ENCODE data around the gene HCRTR1. TPM values are rescaled to one million over a fixed set of nuclear protein-coding genes. Genes with fewer than 3 reads are reported as not detected.

Gene HCRTR1
- total RNA-seq: not detected
- polyA plus RNA-seq: not detected

DNA sequence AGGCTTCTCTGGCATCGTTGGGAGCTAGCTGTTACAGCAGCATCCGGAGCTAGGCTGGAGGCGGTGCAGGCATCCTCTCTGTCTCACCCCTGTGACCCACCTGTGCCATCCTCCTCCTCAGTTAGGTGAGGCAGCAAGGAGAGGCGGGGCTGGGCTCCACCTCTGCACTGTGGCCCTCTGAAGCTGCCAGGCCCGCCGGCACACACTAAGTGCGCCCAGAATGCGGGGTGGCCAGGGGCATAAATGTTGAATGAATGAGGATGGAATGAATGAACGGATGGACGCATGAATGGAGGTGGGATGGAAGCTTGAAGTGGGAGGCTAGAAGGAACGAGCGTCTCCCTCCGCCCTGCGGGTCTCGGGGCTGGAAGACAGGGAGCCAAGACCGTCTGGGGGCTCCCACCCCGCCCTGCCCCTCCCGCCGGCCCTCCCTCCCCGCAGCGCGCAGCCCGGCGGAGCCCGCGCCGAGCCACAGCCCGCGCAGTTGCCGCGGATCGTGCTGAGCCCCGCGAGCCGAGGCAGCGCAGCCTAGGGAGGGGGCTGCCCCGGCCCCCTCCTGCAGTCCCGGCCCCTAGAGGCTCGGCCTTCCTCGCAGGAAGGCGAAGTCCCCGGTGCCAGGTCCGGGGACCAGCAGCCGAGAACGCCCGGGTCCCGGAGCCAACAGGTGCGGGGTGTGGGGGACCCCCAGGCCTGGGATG, at the start of gene HCRTR1:
Gene HCRTR1, plus strand, starts transcription at position 472 of the 698 bp plus-strand sequence. CDS start 1,504 bp downstream, outside the sequence.
- H3K27me3 ChIP-seq (ENCODE audit: control insufficient read depth, insufficient read depth, low read length): peaks cover 14% of the 10 kb centered on the region

DNA sequence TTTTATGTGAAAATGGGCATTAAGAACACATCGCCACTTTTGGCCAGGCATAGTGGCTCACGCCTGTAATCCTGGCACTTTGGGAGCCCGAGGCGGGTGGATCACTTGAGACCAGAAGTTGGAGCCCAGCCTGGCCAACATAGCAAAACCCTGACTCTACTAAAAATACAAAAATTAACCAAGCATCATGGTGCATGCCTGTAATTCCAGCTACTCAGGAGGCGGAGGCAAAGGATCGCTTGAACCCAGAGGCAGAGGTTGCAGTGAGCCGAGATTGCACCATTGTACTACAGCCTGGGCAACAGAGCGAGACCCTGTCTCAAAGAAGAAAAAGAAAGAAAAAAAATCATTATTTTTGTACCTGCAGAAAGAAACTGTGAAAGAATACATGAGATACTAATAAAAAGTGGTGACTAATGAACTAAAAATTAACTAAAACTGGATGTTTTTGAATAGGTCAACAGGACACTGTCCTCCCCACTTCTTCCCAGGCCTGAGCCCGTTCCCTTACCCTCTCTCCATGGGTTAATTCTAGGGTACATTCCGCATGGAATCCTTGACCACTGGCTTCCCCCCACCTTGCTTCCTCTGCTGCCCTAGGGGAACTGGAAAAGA, 49.4 kb upstream of the HCRTR1 start:
- Mint-ChIP-seq H3K4me3 (no peak overlapping the region), H3K4me1 (no peaks in the 10 kb centered on the region), H3K9me3 (no peaks in the 10 kb centered on the region), H3K36me3 (no peaks in the 10 kb centered on the region), H3K27me3 (peaks cover 27% of the 10 kb centered on the region), H3K27ac (peak overlapping the region in 1 of 3 donors; percentile 38)
- DNase-seq: no peak
- no peaks in the 10 kb centered on the region for H3K4me1 ChIP-seq (ENCODE audit: control insufficient read depth, insufficient read depth, low read length, poor library complexity, severe bottlenecking)
- ATAC-seq (ENCODE audit: low read depth in 2 of 2): no peak
- H3K4me3 ChIP-seq (ENCODE audit: low read depth, low read length): no peak overlapping the region
- no peaks in the 10 kb centered on the region for H3K9me3 ChIP-seq (ENCODE audit: control insufficient read depth in 2 of 2, low read length in 2 of 2)
- H3K36me3 ChIP-seq (ENCODE audit: control insufficient read depth, insufficient read depth, low read length): no peaks in the 10 kb centered on the region
- H3K27ac ChIP-seq (ENCODE audit: insufficient read depth, low read length, poor library complexity, severe bottlenecking): no peak overlapping the region
- peaks cover 2% of the 10 kb centered on the region for H3K27me3 ChIP-seq (ENCODE audit: control insufficient read depth, insufficient read depth, low read length)

More for the DNA sequence above, at the start of gene HCRTR1:
- no peak for ATAC-seq (ENCODE audit: low read depth in 2 of 2)
- peaks cover 9% of the 10 kb centered on the region for H3K4me1 ChIP-seq (ENCODE audit: control insufficient read depth, insufficient read depth, low read length, poor library complexity, severe bottlenecking)
- Mint-ChIP-seq H3K36me3 (no peaks in the 10 kb centered on the region), H3K4me1 (peaks cover 0 to 12% (median under 1%) of the 10 kb centered on the region in 4 donors), H3K27me3 (peaks cover 27% of the 10 kb centered on the region), H3K9me3 (no peaks in the 10 kb centered on the region), H3K27ac (no peak within 1 kb of the TSS), H3K4me3 (peak within 1 kb of the TSS in 2 of 4 donors; percentile 39 to 73)
- no peak within 1 kb of the TSS for H3K4me3 ChIP-seq (ENCODE audit: low read depth, low read length)
- DNase-seq: no peak
- H3K9me3 ChIP-seq (ENCODE audit: control insufficient read depth in 2 of 2, low read length in 2 of 2): no peaks in the 10 kb centered on the region
- H3K27ac ChIP-seq (ENCODE audit: insufficient read depth, low read length, poor library complexity, severe bottlenecking): no peak within 1 kb of the TSS
- H3K36me3 ChIP-seq (ENCODE audit: control insufficient read depth, insufficient read depth, low read length): no peaks in the 10 kb centered on the region

DNA sequence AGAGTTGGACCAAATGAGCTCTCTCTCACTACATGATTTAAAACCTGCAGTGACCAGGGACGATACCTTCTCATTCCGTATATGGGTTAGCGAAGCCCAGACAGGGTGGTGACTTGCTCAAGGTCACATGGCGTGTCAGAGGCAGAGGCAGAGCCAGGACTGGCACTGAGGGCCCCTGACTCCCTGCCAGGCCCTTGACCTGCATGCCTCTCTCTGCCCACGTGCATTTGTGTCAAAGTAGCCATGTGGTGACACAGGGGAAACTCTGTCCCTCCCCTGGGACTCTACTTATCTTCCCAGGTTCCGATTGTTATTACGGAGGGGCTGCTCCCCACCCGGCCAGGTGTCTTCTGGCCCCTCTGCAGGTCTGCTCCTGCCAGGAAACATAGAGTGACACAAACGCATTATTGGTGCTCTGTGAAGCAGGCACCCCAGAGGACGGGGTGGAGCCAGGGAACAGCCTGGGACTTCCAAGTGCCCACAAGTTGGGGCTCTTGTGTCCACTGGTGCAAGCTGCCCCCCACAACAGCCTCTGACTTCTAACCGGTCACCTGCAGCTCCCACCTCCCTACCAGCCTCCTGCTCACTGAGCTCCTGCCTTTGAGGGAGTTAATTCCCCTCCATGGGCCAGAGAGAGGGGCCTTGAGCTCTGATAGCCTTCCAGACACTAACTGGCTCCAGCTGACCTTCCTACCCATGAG, 48.4 kb upstream of the HCRTR1 start:
- H3K4me1 ChIP-seq (ENCODE audit: control insufficient read depth, insufficient read depth, low read length, poor library complexity, severe bottlenecking): no peaks in the 10 kb centered on the region
- H3K9me3 ChIP-seq (ENCODE audit: control insufficient read depth in 2 of 2, low read length in 2 of 2): no peaks in the 10 kb centered on the region
- no peak overlapping the region for H3K27ac ChIP-seq (ENCODE audit: insufficient read depth, low read length, poor library complexity, severe bottlenecking)
- no peaks in the 10 kb centered on the region for H3K36me3 ChIP-seq (ENCODE audit: control insufficient read depth, insufficient read depth, low read length)
- ATAC-seq (ENCODE audit: low read depth in 2 of 2) (no peak), DNase-seq (no peak)
- H3K27ac Mint-ChIP-seq: no peak overlapping the region
- peaks cover 2% of the 10 kb centered on the region for H3K27me3 ChIP-seq (ENCODE audit: control insufficient read depth, insufficient read depth, low read length)
- H3K9me3 Mint-ChIP-seq: no peaks in the 10 kb centered on the region
- no peaks in the 10 kb centered on the region for H3K4me1 Mint-ChIP-seq
- H3K27me3 Mint-ChIP-seq: peaks cover 24% of the 10 kb centered on the region
- H3K4me3 ChIP-seq (ENCODE audit: low read depth, low read length): no peak overlapping the region
- H3K36me3 Mint-ChIP-seq: no peaks in the 10 kb centered on the region
- no peak overlapping the region for H3K4me3 Mint-ChIP-seq

DNA sequence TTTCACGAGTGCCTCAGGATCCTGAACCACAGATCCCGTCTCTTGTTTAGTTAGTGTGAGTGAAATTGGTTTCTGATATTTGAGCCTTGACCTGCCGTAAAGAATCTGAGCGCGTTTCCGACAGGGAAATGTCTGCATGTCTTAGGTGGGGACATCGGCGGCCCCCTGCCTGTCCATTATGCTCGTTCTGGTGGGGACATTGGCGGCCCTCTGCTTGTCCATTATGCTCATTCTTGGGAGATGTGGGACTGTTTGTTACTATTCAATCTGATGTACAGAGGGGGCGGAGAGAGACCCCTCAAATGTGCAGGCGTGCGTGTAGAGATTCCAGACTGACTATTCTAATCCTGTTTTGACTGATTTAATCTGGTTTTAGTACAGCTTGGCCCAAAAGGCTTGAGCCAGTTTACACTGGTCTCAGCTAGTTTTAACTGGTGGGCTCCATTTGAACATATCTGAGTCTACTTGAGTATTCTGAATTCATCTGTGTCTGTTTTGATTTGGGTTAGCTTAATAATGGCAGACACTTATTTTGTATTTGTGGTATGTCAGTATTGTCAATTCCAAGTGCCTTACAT, 47.8 kb upstream of the HCRTR1 start:
- peaks cover 30% of the 10 kb centered on the region for H3K27me3 Mint-ChIP-seq
- Histone ChIP-seq H3K9me3 (ENCODE audit: control insufficient read depth in 2 of 2, low read length in 2 of 2) (no peaks in the 10 kb centered on the region), H3K27me3 (ENCODE audit: control insufficient read depth, insufficient read depth, low read length) (peaks cover 2% of the 10 kb centered on the region), H3K36me3 (ENCODE audit: control insufficient read depth, insufficient read depth, low read length) (no peaks in the 10 kb centered on the region), H3K4me3 (ENCODE audit: low read depth, low read length) (no peak overlapping the region), H3K4me1 (ENCODE audit: control insufficient read depth, insufficient read depth, low read length, poor library complexity, severe bottlenecking) (no peaks in the 10 kb centered on the region), H3K27ac (ENCODE audit: insufficient read depth, low read length, poor library complexity, severe bottlenecking) (no peak overlapping the region)
- H3K4me3 Mint-ChIP-seq: no peak overlapping the region
- no peak for ATAC-seq (ENCODE audit: low read depth in 2 of 2)
- no peak overlapping the region for H3K27ac Mint-ChIP-seq
- H3K4me1 Mint-ChIP-seq: no peaks in the 10 kb centered on the region
- DNase-seq: no peak
- no peaks in the 10 kb centered on the region for H3K9me3 Mint-ChIP-seq
- H3K36me3 Mint-ChIP-seq: no peaks in the 10 kb centered on the region

DNA sequence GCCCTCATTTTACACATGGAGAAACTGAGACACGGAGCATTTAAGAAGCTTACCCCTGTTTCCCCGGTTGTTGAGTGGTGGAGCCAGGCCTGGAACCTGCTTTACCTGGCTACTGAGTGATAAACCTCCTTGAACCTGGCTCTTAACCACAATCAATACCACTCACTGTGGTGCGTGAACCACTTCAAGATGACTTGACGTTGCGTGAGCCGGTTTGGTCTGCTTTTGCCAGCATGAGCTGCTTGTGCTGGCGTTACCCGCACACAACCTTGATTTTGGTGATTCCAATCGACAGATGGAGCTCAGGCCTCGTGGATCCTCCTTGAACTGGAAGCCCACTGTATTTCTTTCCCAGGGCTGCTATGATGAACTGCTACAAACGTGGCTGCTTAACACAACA, 47.3 kb upstream of the HCRTR1 start:
- Histone ChIP-seq H3K4me3 (ENCODE audit: low read depth, low read length) (no peak overlapping the region), H3K27ac (ENCODE audit: insufficient read depth, low read length, poor library complexity, severe bottlenecking) (no peak overlapping the region), H3K4me1 (ENCODE audit: control insufficient read depth, insufficient read depth, low read length, poor library complexity, severe bottlenecking) (no peaks in the 10 kb centered on the region), H3K36me3 (ENCODE audit: control insufficient read depth, insufficient read depth, low read length) (no peaks in the 10 kb centered on the region), H3K9me3 (ENCODE audit: control insufficient read depth in 2 of 2, low read length in 2 of 2) (no peaks in the 10 kb centered on the region), H3K27me3 (ENCODE audit: control insufficient read depth, insufficient read depth, low read length) (peaks cover 2% of the 10 kb centered on the region)
- Mint-ChIP-seq H3K4me1 (no peaks in the 10 kb centered on the region), H3K4me3 (no peak overlapping the region), H3K36me3 (no peaks in the 10 kb centered on the region), H3K9me3 (no peaks in the 10 kb centered on the region), H3K27ac (no peak overlapping the region), H3K27me3 (peaks cover 35% of the 10 kb centered on the region)
- ATAC-seq (ENCODE audit: low read depth in 2 of 2): no peak
- DNase-seq: no peak

DNA sequence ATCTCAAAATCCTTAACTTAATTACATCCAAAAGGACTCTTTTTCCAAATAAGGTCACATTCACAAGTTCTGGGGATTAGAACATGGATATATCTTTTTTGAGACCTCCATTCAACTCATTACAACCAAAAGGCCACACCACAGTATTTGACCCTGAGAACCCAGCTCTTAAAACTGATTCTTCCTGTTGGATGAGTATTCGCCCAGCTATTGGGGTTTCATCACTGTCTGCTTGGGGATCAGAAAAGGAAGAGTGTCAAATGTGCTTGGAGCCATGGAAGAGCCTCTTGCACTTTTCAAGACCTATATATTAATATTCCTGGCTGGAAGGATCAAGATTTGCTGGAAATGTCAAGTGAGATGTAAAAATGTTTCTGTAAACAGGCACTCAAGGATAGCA, 46.6 kb upstream of the HCRTR1 start:
- peaks cover 41% of the 10 kb centered on the region for H3K27me3 Mint-ChIP-seq
- H3K27ac Mint-ChIP-seq: no peak overlapping the region
- H3K9me3 Mint-ChIP-seq: no peaks in the 10 kb centered on the region
- no peaks in the 10 kb centered on the region for H3K9me3 ChIP-seq (ENCODE audit: control insufficient read depth in 2 of 2, low read length in 2 of 2)
- no peak overlapping the region for H3K27ac ChIP-seq (ENCODE audit: insufficient read depth, low read length, poor library complexity, severe bottlenecking)
- H3K4me3 Mint-ChIP-seq: no peak overlapping the region
- H3K36me3 Mint-ChIP-seq: no peaks in the 10 kb centered on the region
- no peaks in the 10 kb centered on the region for H3K36me3 ChIP-seq (ENCODE audit: control insufficient read depth, insufficient read depth, low read length)
- no peak for ATAC-seq (ENCODE audit: low read depth in 2 of 2)
- no peak for DNase-seq
- peaks cover 2% of the 10 kb centered on the region for H3K27me3 ChIP-seq (ENCODE audit: control insufficient read depth, insufficient read depth, low read length)
- no peak overlapping the region for H3K4me3 ChIP-seq (ENCODE audit: low read depth, low read length)
- no peaks in the 10 kb centered on the region for H3K4me1 ChIP-seq (ENCODE audit: control insufficient read depth, insufficient read depth, low read length, poor library complexity, severe bottlenecking)
- no peaks in the 10 kb centered on the region for H3K4me1 Mint-ChIP-seq

DNA sequence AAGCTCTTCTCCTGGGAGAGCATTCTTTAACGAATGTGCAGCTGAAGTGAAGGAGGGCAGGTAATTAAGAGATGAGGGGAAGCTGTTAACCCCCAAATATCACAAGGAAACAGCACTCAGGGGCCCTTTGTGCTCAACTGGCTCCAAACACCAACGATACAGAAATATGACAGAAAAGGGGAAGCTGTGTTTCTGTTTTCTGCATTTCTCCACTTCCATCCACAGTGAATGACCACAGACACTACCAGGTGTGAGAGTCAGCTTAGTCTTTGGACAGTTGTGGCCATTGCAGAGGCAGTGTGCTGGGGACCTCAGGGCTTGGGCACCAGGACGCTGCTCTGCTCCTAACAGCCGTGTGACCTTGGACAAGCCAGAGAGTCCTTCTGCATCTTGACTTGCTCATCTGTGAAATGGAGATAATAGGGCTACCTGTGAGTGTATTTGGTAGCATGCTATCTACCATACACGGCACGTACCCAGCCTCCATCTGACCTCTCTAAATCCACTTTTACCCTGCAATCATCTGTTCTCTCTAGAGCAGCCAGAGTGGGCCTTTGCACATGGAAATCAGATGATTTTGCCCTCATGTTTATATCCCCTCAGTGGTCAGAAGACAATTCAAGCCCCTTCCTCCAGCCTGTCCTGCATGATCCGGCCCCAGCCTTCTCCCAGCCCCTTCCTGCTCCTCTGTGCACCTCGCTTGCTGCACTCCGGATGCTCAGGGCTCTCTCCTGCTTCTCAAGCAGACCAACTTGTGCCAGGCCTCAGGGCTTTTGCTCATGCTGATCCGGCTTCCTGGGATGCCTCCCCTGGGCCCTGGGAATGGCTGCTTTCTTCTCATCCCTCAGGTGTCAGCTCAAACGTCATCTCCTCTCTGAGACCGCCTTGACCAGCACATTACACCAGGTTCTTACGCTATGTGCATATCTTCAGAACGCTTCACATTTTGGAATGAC, 45.9 kb upstream of the HCRTR1 start:
- no peaks in the 10 kb centered on the region for H3K36me3 Mint-ChIP-seq
- no peak overlapping the region for H3K4me3 ChIP-seq (ENCODE audit: low read depth, low read length)
- peaks cover 40% of the 10 kb centered on the region for H3K27me3 Mint-ChIP-seq
- DNase-seq (no peak), ATAC-seq (ENCODE audit: low read depth in 2 of 2) (no peak)
- H3K27ac ChIP-seq (ENCODE audit: insufficient read depth, low read length, poor library complexity, severe bottlenecking): no peak overlapping the region
- no peaks in the 10 kb centered on the region for H3K9me3 ChIP-seq (ENCODE audit: control insufficient read depth in 2 of 2, low read length in 2 of 2)
- H3K27me3 ChIP-seq (ENCODE audit: control insufficient read depth, insufficient read depth, low read length): peaks cover 2% of the 10 kb centered on the region
- H3K27ac Mint-ChIP-seq: no peak overlapping the region
- no peaks in the 10 kb centered on the region for H3K36me3 ChIP-seq (ENCODE audit: control insufficient read depth, insufficient read depth, low read length)
- no peaks in the 10 kb centered on the region for H3K9me3 Mint-ChIP-seq
- H3K4me3 Mint-ChIP-seq: no peak overlapping the region
- peaks cover 0 to 3% (median 0%) of the 10 kb centered on the region in 4 donors for H3K4me1 Mint-ChIP-seq
- peaks cover 5% of the 10 kb centered on the region for H3K4me1 ChIP-seq (ENCODE audit: control insufficient read depth, insufficient read depth, low read length, poor library complexity, severe bottlenecking)

All from CD4-positive, CD25-positive, alpha-beta regulatory T cell (primary cell).